Common myeloid progenitor, CD34-positive (primary cell): Measurements from ENCODE around the gene C22orf15.

Source experiments
- CTCF ChIA-PET: fragments of 350-600 bp; sonication (Branson Sonifier 250); formaldehyde crosslinking; loops from one replicate; lab custom pipeline; 2021; ENCODE audit warnings: antibody characterized with exemption; lab: Charles Lee
- POLR2A ChIA-PET: fragments of 350-600 bp; sonication (Branson Sonifier 250); formaldehyde crosslinking; loops from one replicate; lab custom pipeline; 2021; ENCODE audit warnings: antibody characterized with exemption; lab: Charles Lee
- DNase-seq, 3 donors: peaks; one replicate each; pipeline versions ENCODE4 v3.0.0 to v3.0.0-alpha.2; 2013
- H3K27ac ChIP-seq, 2 experiments: 1 replicate in 1 of 2; 2 replicates in 1 of 2; pipeline ENCODE4 v1.7.0; 2013; ENCODE audit warnings: inconsistent platforms in 2 of 2, low read length in 2 of 2, mild to moderate bottlenecking in 2 of 2, low read depth in 1 of 2, moderate library complexity in 1 of 2; ENCODE audit not compliant: severe bottlenecking in 2 of 2, insufficient read depth in 1 of 2, poor library complexity in 1 of 2
- H3K27me3 ChIP-seq, 5 experiments: replicated peaks in 2 of 5; 1 replicate in 3 of 5; 2 replicates in 2 of 5; pipeline versions ENCODE4 v1.6.1 to v1.7.0; 2013; ENCODE audit warnings: low read length in 4 of 5, mild to moderate bottlenecking in 2 of 5, moderate library complexity in 2 of 5, inconsistent platforms in 1 of 5; ENCODE audit not compliant: insufficient read depth in 5 of 5, control insufficient read depth in 4 of 5
- H3K36me3 ChIP-seq, 4 experiments: 1 replicate in 2 of 4; 2 replicates in 2 of 4; pipeline versions ENCODE4 v1.6.1 to v1.7.0; 2013; ENCODE audit warnings: low read length in 3 of 4, control low read depth in 1 of 4, mild to moderate bottlenecking in 1 of 4; ENCODE audit not compliant: control insufficient read depth in 4 of 4, insufficient read depth in 4 of 4
- H3K4me1 ChIP-seq, 4 experiments: 1 replicate in 3 of 4; 2 replicates in 1 of 4; pipeline versions ENCODE4 v1.6.1 to v1.7.1; 2013; ENCODE audit warnings: low read length in 3 of 4, mild to moderate bottlenecking in 3 of 4, control low read depth in 1 of 4, inconsistent platforms in 1 of 4, moderate library complexity in 1 of 4; ENCODE audit not compliant: control insufficient read depth in 4 of 4, insufficient read depth in 4 of 4; ENCODE audit errors: control extremely low read depth in 1 of 4
- H3K4me3 ChIP-seq, 7 experiments: 1 replicate in 4 of 7; 2 replicates in 3 of 7; pipeline versions ENCODE4 v1.5.1 to v1.7.0; 2013; ENCODE audit warnings: mild to moderate bottlenecking in 7 of 7, low read length in 6 of 7, moderate library complexity in 6 of 7, inconsistent platforms in 2 of 7, low read depth in 2 of 7, control low read depth in 1 of 7; ENCODE audit not compliant: insufficient read depth in 4 of 7, control insufficient read depth in 1 of 7; ENCODE audit errors: extremely low read depth in 1 of 7
- H3K9me3 ChIP-seq, 5 experiments: 1 replicate in 4 of 5; 2 replicates in 1 of 5; pipeline versions ENCODE4 v1.6.1 to v1.7.1; 2013; ENCODE audit warnings: low read length in 4 of 5, mild to moderate bottlenecking in 2 of 5, inconsistent platforms in 1 of 5, low read depth in 1 of 5, moderate library complexity in 1 of 5; ENCODE audit not compliant: control insufficient read depth in 4 of 5, insufficient read depth in 2 of 5; ENCODE audit errors: control extremely low read depth in 1 of 5
- WGBS: methylation state at CpG from one replicate; pipeline ENCODE4 v1.1.5; 2013; ENCODE audit not compliant: insufficient coverage; 5-methylcytosine and 5-hydroxymethylcytosine counted together

C22orf15 gene

GRCh38 chr22:23754220-23754919 is 8.4 kb upstream of the C22orf15 start, which contains the start of gene VPREB3:
VPREB3 (minus strand) TSS chr22:23754425; CDS start chr22:23754363, 62 bp downstream.
- POLR2A ChIA-PET, result no interaction called here
- 82% methylated on average over 7 of the region's 14 CpGs for WGBS
- H3K4me1 ChIP-seq, result peaks cover 2 to 53% (median 41%) of the 10 kb centered on the region in 4 experiments

GRCh38 chr22:23754980-23755636 is 7.7 kb upstream of the C22orf15 start:
- Histone ChIP-seq H3K27ac (no peak overlapping the region), H3K9me3 (no peaks in the 10 kb centered on the region), H3K4me3 (no peak overlapping the region), H3K36me3 (no peaks in the 10 kb centered on the region), H3K27me3 (no peaks in the 10 kb centered on the region), H3K4me1 (peaks cover 0 to 45% (median 34%) of the 10 kb centered on the region in 4 experiments)
- ChIA-PET CTCF (interaction anchor here (1.0 to 7.2 kb wide), 3 partner anchors 13 to 96 kb away, joined by 3 to 36 read pairs (median 4); partner anchors contain the start of gene CHCHD10), POLR2A (no interaction called here)
- WGBS, result 100% methylated on average over 2 of the region's 6 CpGs
- DNase-seq, result no peak

More at GRCh38 chr22:23754220-23754919, 8.4 kb upstream of the C22orf15 start, which contains the start of gene VPREB3:
- Histone ChIP-seq H3K36me3 (no peaks in the 10 kb centered on the region), H3K4me3 (peak within 1 kb of the TSS in 1 of 7 experiments; percentile 11), H3K27ac (no peak within 1 kb of the TSS), H3K9me3 (no peaks in the 10 kb centered on the region), H3K27me3 (no peaks in the 10 kb centered on the region)
- CTCF ChIA-PET, result interaction anchor here (1.0 to 7.2 kb wide), 3 partner anchors 8 to 97 kb away, joined by 4 to 36 read pairs (median 6); partner anchors contain the start of genes C22orf15 and CHCHD10
- no peak for DNase-seq

GRCh38 chr22:23755711-23756110 is 7.1 kb upstream of the C22orf15 start:
- H3K27ac ChIP-seq, result no peak overlapping the region
- POLR2A ChIA-PET, result no interaction called here
- H3K4me3 ChIP-seq, result no peak overlapping the region
- DNase-seq, result no peak
- no peaks in the 10 kb centered on the region for H3K27me3 ChIP-seq
- no peaks in the 10 kb centered on the region for H3K9me3 ChIP-seq
- no peaks in the 10 kb centered on the region for H3K36me3 ChIP-seq
- H3K4me1 ChIP-seq, result peaks cover 0 to 39% (median 28%) of the 10 kb centered on the region in 4 experiments
- WGBS, result 100% methylated on average over 1 of the region's 8 CpGs
- CTCF ChIA-PET, result interaction anchor here (1.0 to 7.2 kb wide), 3 partner anchors 13 to 96 kb away, joined by 3 to 36 read pairs (median 4); partner anchors contain the start of gene CHCHD10

- ChIA-PET CTCF (interaction anchor here (7.2 kb wide), 1 partner anchor 11 kb away, joined by 36 read pairs; the partner anchor contains the start of gene CHCHD10), POLR2A (no interaction called here)
- H3K9me3 ChIP-seq, result no peaks in the 10 kb centered on the region
- no peaks in the 10 kb centered on the region for H3K27me3 ChIP-seq
- peaks cover 0 to 31% (median 20%) of the 10 kb centered on the region in 4 experiments for H3K4me1 ChIP-seq
- H3K4me3 ChIP-seq, result peak overlapping the region in 1 of 7 experiments; percentile 10
- H3K27ac ChIP-seq, result no peak overlapping the region
- no peaks in the 10 kb centered on the region for H3K36me3 ChIP-seq
- peak in 2 of 3 donors; percentile 59 to 67 for DNase-seq
- WGBS, result 17% methylated on average over 3 of the region's 4 CpGs
Observed at GRCh38 chr22:23756891-23757290, 5.9 kb upstream of the C22orf15 start.

GRCh38 chr22:23759566-23759965 is 3.2 kb upstream of the C22orf15 start:
- DNase-seq, result no peak
- Histone ChIP-seq H3K9me3 (no peaks in the 10 kb centered on the region), H3K4me1 (peaks cover 5 to 36% (median 29%) of the 10 kb centered on the region in 4 experiments), H3K36me3 (peaks cover 0 to 7% (median 0%) of the 10 kb centered on the region in 4 experiments), H3K4me3 (no peak overlapping the region), H3K27me3 (no peaks in the 10 kb centered on the region), H3K27ac (no peak overlapping the region)
- ChIA-PET POLR2A (no interaction called here), CTCF (interaction anchor here (7.2 kb wide), 1 partner anchor 9 kb away, joined by 36 read pairs; the partner anchor contains the start of gene CHCHD10)
- 97% methylated on average over 4 of the region's 4 CpGs for WGBS

GRCh38 chr22:23760056-23760455 is 2.7 kb upstream of the C22orf15 start:
- no peak overlapping the region for H3K27ac ChIP-seq
- H3K27me3 ChIP-seq, result no peaks in the 10 kb centered on the region
- H3K36me3 ChIP-seq, result peaks cover 0 to 12% (median 0%) of the 10 kb centered on the region in 4 experiments
- 95% methylated on average over 6 of the region's 6 CpGs for WGBS
- H3K4me1 ChIP-seq, result peaks cover 5 to 41% (median 32%) of the 10 kb centered on the region in 4 experiments
- DNase-seq, result no peak
- H3K4me3 ChIP-seq, result no peak overlapping the region
- H3K9me3 ChIP-seq, result no peaks in the 10 kb centered on the region
- ChIA-PET CTCF (interaction anchor here (7.2 kb wide), 1 partner anchor 8 kb away, joined by 36 read pairs; the partner anchor contains the start of gene CHCHD10), POLR2A (no interaction called here)
